Vagina (tissue), 2 donors: ENCODE measurements around the gene PTPRD. TPM values are rescaled to one million over a fixed set of nuclear protein-coding genes. Genes with fewer than 3 reads are reported as not detected.

ENCODE experiments used
- DNase-seq, 2 donors: peaks; one replicate each; pipeline ENCODE4 v3.0.0-alpha.2; 2017; ENCODE audit errors: extremely low spot score in 2 of 2
- H3K27ac ChIP-seq: fragments of 200-600 bp; sonication (generic); one replicate; pipeline ENCODE4 v1.5.1; 2019
- H3K27me3 ChIP-seq: fragments of 200-600 bp; sonication (generic); one replicate; pipeline ENCODE4 v1.5.1; 2019
- H3K36me3 ChIP-seq, 2 donors: fragments of 200-600 bp; sonication (generic); one replicate each; pipeline ENCODE4 v1.5.1; 2017 to 2019
- H3K4me1 ChIP-seq: fragments of 200-600 bp; sonication (generic); one replicate; pipeline ENCODE4 v1.5.1; 2019
- H3K4me3 ChIP-seq, 2 donors: fragments of 200-600 bp; sonication (generic); 1 replicate in 1 of 2; 2 replicates in 1 of 2; pipeline ENCODE4 v1.5.1; 2016 to 2019
- H3K9me3 ChIP-seq: fragments of 200-600 bp; sonication (generic); one replicate; pipeline ENCODE4 v1.5.1; 2019
- POLR2A ChIP-seq, 2 donors: fragments of 450-650 bp; IDR thresholded peaks; one replicate each; pipeline ENCODE4 v1.6.1; 2017; ENCODE audit warnings: antibody characterized with exemption in 2 of 2, mild to moderate bottlenecking in 2 of 2, moderate library complexity in 2 of 2
- POLR2AphosphoS5 ChIP-seq, 2 donors: sonication (generic); formaldehyde crosslinking; IDR thresholded peaks; one replicate each; pipeline ENCODE4 v1.9.0; 2017; ENCODE audit warnings: antibody characterized with exemption in 2 of 2, mild to moderate bottlenecking in 2 of 2, low read depth in 1 of 2; ENCODE audit not compliant: insufficient read depth in 1 of 2
- intact Hi-C: fragments of 100-400 bp; cut with DNase I; formaldehyde crosslinking; loops from one replicate; pipeline ENCODE4 v1.15.1; 2023
- total RNA-seq: library from RNA; depleted of rRNA; stranded (reverse); fragments of >200 nt; gene quantifications from one replicate; pipeline ENCODE4 v1.2.3, GENCODE V29; 2016
- TF ChIP-seq, protein P1 (sequence below), 3 experiments: fragments of 450-650 bp in 2 of 3; fragments of 200-600 bp in 1 of 3; sonication (generic) in 1 of 3; IDR thresholded peaks; one replicate each; pipeline ENCODE4 v1.5.1; 2017 to 2019; ENCODE audit warnings: antibody characterized with exemption in 3 of 3, mild to moderate bottlenecking in 2 of 3, moderate library complexity in 2 of 3

Gene PTPRD
- total RNA-seq, 1 donor from 2014 or later, result 10.3 TPM

DNA sequence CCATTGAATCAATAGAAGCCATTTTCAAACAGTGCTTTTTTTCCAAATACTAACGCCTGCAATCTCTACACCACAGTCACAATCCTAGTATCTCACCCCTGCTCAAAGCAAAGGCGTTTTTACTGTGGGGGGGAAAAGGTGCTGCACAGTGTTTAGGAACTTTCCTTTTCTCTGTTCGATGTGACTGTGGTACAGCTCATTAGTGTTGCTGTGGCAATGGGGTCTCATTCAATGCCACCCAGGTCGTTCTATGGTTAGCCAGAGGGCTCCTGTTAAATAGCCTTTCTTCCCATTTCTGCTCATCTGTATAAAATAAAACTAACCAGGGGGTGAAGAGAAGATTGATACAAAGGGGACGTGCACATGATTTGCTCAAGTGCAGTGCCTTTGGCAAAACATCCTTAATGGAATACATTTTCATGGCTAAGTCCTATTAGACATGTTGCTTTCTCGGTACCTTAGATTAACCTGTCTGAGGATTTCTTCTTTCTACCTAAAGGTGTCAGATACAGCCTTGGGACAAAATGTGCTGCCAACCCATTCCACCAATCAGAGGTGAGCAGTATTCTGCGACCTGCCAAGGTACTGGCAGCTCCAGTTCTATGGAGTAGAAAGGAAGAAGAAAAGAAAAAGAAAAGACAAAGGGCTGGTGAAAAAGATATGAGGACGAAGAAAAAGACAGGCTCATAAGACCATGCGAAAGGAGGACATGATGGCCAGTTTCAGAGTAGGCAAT lies 2161.8 kb downstream of the PTPRD start:
- TF ChIP-seq, protein P1, sequence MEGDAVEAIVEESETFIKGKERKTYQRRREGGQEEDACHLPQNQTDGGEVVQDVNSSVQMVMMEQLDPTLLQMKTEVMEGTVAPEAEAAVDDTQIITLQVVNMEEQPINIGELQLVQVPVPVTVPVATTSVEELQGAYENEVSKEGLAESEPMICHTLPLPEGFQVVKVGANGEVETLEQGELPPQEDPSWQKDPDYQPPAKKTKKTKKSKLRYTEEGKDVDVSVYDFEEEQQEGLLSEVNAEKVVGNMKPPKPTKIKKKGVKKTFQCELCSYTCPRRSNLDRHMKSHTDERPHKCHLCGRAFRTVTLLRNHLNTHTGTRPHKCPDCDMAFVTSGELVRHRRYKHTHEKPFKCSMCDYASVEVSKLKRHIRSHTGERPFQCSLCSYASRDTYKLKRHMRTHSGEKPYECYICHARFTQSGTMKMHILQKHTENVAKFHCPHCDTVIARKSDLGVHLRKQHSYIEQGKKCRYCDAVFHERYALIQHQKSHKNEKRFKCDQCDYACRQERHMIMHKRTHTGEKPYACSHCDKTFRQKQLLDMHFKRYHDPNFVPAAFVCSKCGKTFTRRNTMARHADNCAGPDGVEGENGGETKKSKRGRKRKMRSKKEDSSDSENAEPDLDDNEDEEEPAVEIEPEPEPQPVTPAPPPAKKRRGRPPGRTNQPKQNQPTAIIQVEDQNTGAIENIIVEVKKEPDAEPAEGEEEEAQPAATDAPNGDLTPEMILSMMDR (IDR thresholded peaks at IDR 0.05), result no peak
- TF ChIP-seq POLR2AphosphoS5 (IDR thresholded peaks at IDR 0.05; ENCODE audit: insufficient read depth in 1 of 2, low read depth in 1 of 2) (no peak), POLR2A (IDR thresholded peaks at IDR 0.05) (no peak)
- Histone ChIP-seq H3K36me3 (no peaks in the 10 kb centered on the region), H3K27me3 (no peaks in the 10 kb centered on the region), H3K27ac (no peak overlapping the region), H3K4me1 (no peaks in the 10 kb centered on the region), H3K9me3 (no peaks in the 10 kb centered on the region), H3K4me3 (no peak overlapping the region)
- intact Hi-C loops, result no loop called here
- no peak for DNase-seq

- TF ChIP-seq POLR2A (IDR thresholded peaks at IDR 0.05) (no peak), POLR2AphosphoS5 (IDR thresholded peaks at IDR 0.05; ENCODE audit: insufficient read depth in 1 of 2, low read depth in 1 of 2) (no peak)
- TF ChIP-seq, protein P1 (IDR thresholded peaks at IDR 0.05), result no peak
- intact Hi-C loops, result no loop called here
- Histone ChIP-seq H3K9me3 (no peaks in the 10 kb centered on the region), H3K27ac (no peak overlapping the region), H3K4me1 (no peaks in the 10 kb centered on the region), H3K4me3 (no peak overlapping the region), H3K36me3 (no peaks in the 10 kb centered on the region), H3K27me3 (no peaks in the 10 kb centered on the region)
- no peak for DNase-seq
Measured at GRCh38 chr9:8448226-8448625, 2164.6 kb downstream of the PTPRD start.

DNA sequence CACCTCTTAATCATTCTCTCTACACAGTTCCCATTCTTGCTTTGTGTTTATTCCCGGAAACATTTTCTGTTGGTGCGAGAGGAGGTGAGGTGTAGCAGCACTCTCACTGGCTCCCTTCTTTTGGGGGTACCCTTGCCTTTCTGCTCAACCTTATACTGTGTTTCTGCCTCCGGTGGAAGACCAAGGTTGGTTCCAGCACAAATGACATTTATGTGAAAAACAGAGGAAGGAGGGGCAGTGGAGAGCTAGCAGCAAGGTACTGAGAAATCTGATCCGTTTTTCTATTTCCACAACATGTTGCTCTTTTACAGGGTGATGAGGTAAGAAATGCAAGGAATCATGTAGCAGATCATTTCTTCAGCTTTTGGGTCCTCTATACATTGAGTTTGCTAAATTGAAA lies 2165.2 kb downstream of the PTPRD start:
- Histone ChIP-seq H3K9me3 (no peaks in the 10 kb centered on the region), H3K4me3 (no peak overlapping the region), H3K27ac (no peak overlapping the region), H3K4me1 (no peaks in the 10 kb centered on the region), H3K36me3 (no peaks in the 10 kb centered on the region), H3K27me3 (no peaks in the 10 kb centered on the region)
- intact Hi-C loops, result no loop called here
- no peak for DNase-seq
- TF ChIP-seq POLR2AphosphoS5 (IDR thresholded peaks at IDR 0.05; ENCODE audit: insufficient read depth in 1 of 2, low read depth in 1 of 2) (no peak), POLR2A (IDR thresholded peaks at IDR 0.05) (no peak)
- TF ChIP-seq, protein P1 (IDR thresholded peaks at IDR 0.05), result no peak

DNA sequence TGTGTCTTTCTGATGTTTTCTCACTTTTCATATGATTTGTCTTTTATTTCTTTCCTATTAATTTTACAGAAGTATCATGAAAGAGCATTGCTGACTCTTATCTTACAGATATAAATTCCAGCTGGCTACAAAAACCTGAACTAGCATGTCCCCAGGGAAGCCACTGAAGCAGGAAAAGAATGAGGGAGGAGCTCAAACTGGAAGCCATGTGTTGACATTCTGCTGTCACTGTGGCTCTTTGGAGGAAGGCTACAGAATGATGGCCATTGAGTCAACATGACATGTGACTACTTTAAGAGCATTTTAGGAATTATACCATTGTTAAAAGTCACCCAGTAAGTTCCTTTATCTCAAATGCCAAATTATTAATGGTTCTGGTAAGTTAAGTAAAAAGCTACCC lies 2174.9 kb downstream of the PTPRD start:
- Histone ChIP-seq H3K4me3 (no peak overlapping the region), H3K4me1 (no peaks in the 10 kb centered on the region), H3K27ac (no peak overlapping the region), H3K27me3 (no peaks in the 10 kb centered on the region), H3K9me3 (no peaks in the 10 kb centered on the region), H3K36me3 (no peaks in the 10 kb centered on the region)
- TF ChIP-seq POLR2AphosphoS5 (IDR thresholded peaks at IDR 0.05; ENCODE audit: insufficient read depth in 1 of 2, low read depth in 1 of 2) (no peak), POLR2A (IDR thresholded peaks at IDR 0.05) (no peak)
- TF ChIP-seq, protein P1 (IDR thresholded peaks at IDR 0.05), result no peak
- no peak for DNase-seq
- intact Hi-C loops, result no loop called here

- Histone ChIP-seq H3K36me3 (no peaks in the 10 kb centered on the region), H3K4me3 (no peak overlapping the region), H3K27ac (no peak overlapping the region), H3K4me1 (no peaks in the 10 kb centered on the region), H3K27me3 (no peaks in the 10 kb centered on the region), H3K9me3 (no peaks in the 10 kb centered on the region)
- intact Hi-C loops, result no loop called here
- TF ChIP-seq, protein P1 (IDR thresholded peaks at IDR 0.05), result no peak
- TF ChIP-seq POLR2AphosphoS5 (IDR thresholded peaks at IDR 0.05; ENCODE audit: insufficient read depth in 1 of 2, low read depth in 1 of 2) (no peak), POLR2A (IDR thresholded peaks at IDR 0.05) (no peak)
- DNase-seq, result no peak
Measured at GRCh38 chr9:8437259-8437658, 2175.5 kb downstream of the PTPRD start.
